ENCODE data around the gene TMEM175. TPM values are rescaled to one million over a fixed set of nuclear protein-coding genes. Genes with fewer than 3 reads are reported as not detected.

TMEM175 gene
- total and polyA plus RNA-seq, 9 of the 15 experiments (the other 6 are each of a cell fraction or from before 2014, with no cell fraction given) = 0.13 to 30.9 (median 9.4) TPM

GRCh38 chr4:882646-883045, 49.6 kb upstream of the TMEM175 start:
- no peak overlapping the region for H3K27ac ChIP-seq (ENCODE audit: extremely low read depth, low read depth, low read length)
- no peak overlapping the region for H3K4me2 ChIP-seq (ENCODE audit: insufficient read depth, low read length)
- peaks cover 4% of the 10 kb centered on the region for H3K9me3 ChIP-seq (replicated peaks; ENCODE audit: control insufficient read depth, insufficient read depth, low read depth, low read length)
- H3K79me2 ChIP-seq (ENCODE audit: control insufficient read depth, insufficient read depth, low read length) = no peaks in the 10 kb centered on the region
- no peak overlapping the region for H2AFZ ChIP-seq (ENCODE audit: low read depth, low read length)
- CTCF ChIA-PET (ENCODE audit: low intra/inter-chr PET ratio) = no interaction called here
- intact Hi-C loops (cut with micrococcal nuclease) = no loop called here
- no peaks in the 10 kb centered on the region for H4K20me1 ChIP-seq (replicated peaks; ENCODE audit: control insufficient read depth, insufficient read depth, low read length)
- no peaks in the 10 kb centered on the region for H3K27me3 ChIP-seq (ENCODE audit: control insufficient read depth in 2 of 2, insufficient read depth in 2 of 2, low read length in 2 of 2)
- H3K4me3 ChIP-seq = no peak overlapping the region
- BruUV-seq (replicated peaks) = no TSS peak
- WGBS (ENCODE audit: insufficient coverage, low coverage, missing lambda C conversion rate) = 97% methylated on average over 19 of the region's 22 CpGs
- FAIRE-seq (no peak), ATAC-seq (no peak), DNase-seq (ENCODE audit: extremely low read depth in 1 of 4, low spot score in 3 of 4) (no peak)
- in situ Hi-C loops (cut with MboI) = no loop called here
- no peak overlapping the region for H3K9ac ChIP-seq (ENCODE audit: insufficient read depth in 1 of 2, low read depth in 2 of 2, low read length in 2 of 2)
- no peaks in the 10 kb centered on the region for H3K9me1 ChIP-seq (ENCODE audit: control insufficient read depth, insufficient read depth, low read length)
- H3K4me1 ChIP-seq (replicated peaks in 1 of 2; ENCODE audit: control insufficient read depth in 2 of 2, insufficient read depth in 2 of 2, low read length in 2 of 2) = peaks cover 0 to 7% of the 10 kb centered on the region in 2 experiments; a peak in 1 of 5 replicates
- TF ChIP-seq MIER1 (IDR thresholded peaks at IDR 0.05; ENCODE audit: low read depth) (no peak), POLR2G (IDR thresholded peaks at IDR 0.05; ENCODE audit: low read depth, low read length) (0 out of 2 replicates have a peak, but pooled peaks have one; percentile 28)
- peaks cover 90% of the 10 kb centered on the region; the same call in 2 of the 3 replicates for H3K36me3 ChIP-seq (ENCODE audit: control insufficient read depth, insufficient read depth, low read length)
- POLR2A ChIA-PET = no interaction called here

- H3K27me3 ChIP-seq (ENCODE audit: control insufficient read depth in 2 of 2, insufficient read depth in 2 of 2, low read length in 2 of 2) = no peaks in the 10 kb centered on the region
- H3K27ac ChIP-seq (ENCODE audit: extremely low read depth, low read depth, low read length) = no peak overlapping the region
- peaks cover 92% of the 10 kb centered on the region; the same call in 2 of the 3 replicates for H3K36me3 ChIP-seq (ENCODE audit: control insufficient read depth, insufficient read depth, low read length)
- peaks cover 6% of the 10 kb centered on the region for H3K9me3 ChIP-seq (replicated peaks; ENCODE audit: control insufficient read depth, insufficient read depth, low read depth, low read length)
- TF ChIP-seq RFX5 (IDR thresholded peaks at IDR 0.05; ENCODE audit: low read depth, low read length) (no peak), FOXJ2 (tag; IDR thresholded peaks at IDR 0.05) (no peak), IRF1 (CRISPR knock-in tag; IDR thresholded peaks at IDR 0.05; ENCODE audit: borderline replicate concordance) (no peak), CHCHD3 (CRISPR knock-in tag; IDR thresholded peaks at IDR 0.05) (no peak), HES1 (IDR thresholded peaks at IDR 0.05; ENCODE audit: low read depth) (no peak), STAT5A (IDR thresholded peaks at IDR 0.05; ENCODE audit: borderline replicate concordance, low read length) (no peak), NR3C1 (CRISPR knock-in tag; IDR thresholded peaks at IDR 0.05) (no peak), RAD21 (CRISPR knock-in tag; conservative IDR thresholded peaks at IDR 0.05 in 1 of 2, IDR thresholded peaks at IDR 0.05 in 1 of 2) (no peak), ZC3H11A (IDR thresholded peaks at IDR 0.05; ENCODE audit: low read depth, low read length) (no peak), ZBTB2 (IDR thresholded peaks at IDR 0.05) (no peak)
- in situ Hi-C loops (cut with MboI) (no loop called here), intact Hi-C loops (cut with micrococcal nuclease) (no loop called here)
- H3K9me1 ChIP-seq (ENCODE audit: control insufficient read depth, insufficient read depth, low read length) = no peaks in the 10 kb centered on the region
- CTCF ChIA-PET (ENCODE audit: low intra/inter-chr PET ratio) = no interaction called here
- H3K4me2 ChIP-seq (ENCODE audit: insufficient read depth, low read length) = no peak overlapping the region
- FAIRE-seq (no peak), ATAC-seq (no peak), DNase-seq (ENCODE audit: extremely low read depth in 1 of 4, low spot score in 3 of 4) (no peak)
- no peak overlapping the region for H2AFZ ChIP-seq (ENCODE audit: low read depth, low read length)
- POLR2A ChIA-PET = interaction anchor here (0.7 kb wide), 1 partner anchor 342 kb away, joined by 3 read pairs; no protein-coding TSS in a partner anchor
- H3K9ac ChIP-seq (ENCODE audit: insufficient read depth in 1 of 2, low read depth in 2 of 2, low read length in 2 of 2) = no peak overlapping the region; a peak in 1 of 4 replicates
- no peak overlapping the region for H3K4me3 ChIP-seq
- H4K20me1 ChIP-seq (replicated peaks; ENCODE audit: control insufficient read depth, insufficient read depth, low read length) = no peaks in the 10 kb centered on the region
- no TSS peak for BruUV-seq (replicated peaks)
- H3K79me2 ChIP-seq (ENCODE audit: control insufficient read depth, insufficient read depth, low read length) = no peaks in the 10 kb centered on the region
- WGBS (ENCODE audit: insufficient coverage, low coverage, missing lambda C conversion rate) = 95% methylated on average over 19 of the region's 26 CpGs
- peaks cover 0 to 7% of the 10 kb centered on the region in 2 experiments; a peak in 1 of 5 replicates for H3K4me1 ChIP-seq (replicated peaks in 1 of 2; ENCODE audit: control insufficient read depth in 2 of 2, insufficient read depth in 2 of 2, low read length in 2 of 2)
Measured at GRCh38 chr4:883377-884095, 48.7 kb upstream of the TMEM175 start.

All from K562 (cell line).